ENCODE results near the gene LRRFIP2. TPM values are rescaled to one million over a fixed set of nuclear protein-coding genes. Genes with fewer than 3 reads are reported as not detected.

The LRRFIP2 gene
- total RNA-seq, 1 donor from 2014 or later, result 40.0 TPM

GRCh38 chr3:37039161-37039846 is 135.1 kb downstream of the LRRFIP2 start:
- peaks cover 43% of the 10 kb centered on the region for H3K36me3 Mint-ChIP-seq (ENCODE audit: low read depth, unreplicated experiment)
- H3K27me3 Mint-ChIP-seq (ENCODE audit: unreplicated experiment), result no peaks in the 10 kb centered on the region
- H3K4me3 Mint-ChIP-seq (ENCODE audit: unreplicated experiment), result no peak overlapping the region
- no peak for DNase-seq (ENCODE audit: low spot score)
- TF ChIP-seq, protein P1, sequence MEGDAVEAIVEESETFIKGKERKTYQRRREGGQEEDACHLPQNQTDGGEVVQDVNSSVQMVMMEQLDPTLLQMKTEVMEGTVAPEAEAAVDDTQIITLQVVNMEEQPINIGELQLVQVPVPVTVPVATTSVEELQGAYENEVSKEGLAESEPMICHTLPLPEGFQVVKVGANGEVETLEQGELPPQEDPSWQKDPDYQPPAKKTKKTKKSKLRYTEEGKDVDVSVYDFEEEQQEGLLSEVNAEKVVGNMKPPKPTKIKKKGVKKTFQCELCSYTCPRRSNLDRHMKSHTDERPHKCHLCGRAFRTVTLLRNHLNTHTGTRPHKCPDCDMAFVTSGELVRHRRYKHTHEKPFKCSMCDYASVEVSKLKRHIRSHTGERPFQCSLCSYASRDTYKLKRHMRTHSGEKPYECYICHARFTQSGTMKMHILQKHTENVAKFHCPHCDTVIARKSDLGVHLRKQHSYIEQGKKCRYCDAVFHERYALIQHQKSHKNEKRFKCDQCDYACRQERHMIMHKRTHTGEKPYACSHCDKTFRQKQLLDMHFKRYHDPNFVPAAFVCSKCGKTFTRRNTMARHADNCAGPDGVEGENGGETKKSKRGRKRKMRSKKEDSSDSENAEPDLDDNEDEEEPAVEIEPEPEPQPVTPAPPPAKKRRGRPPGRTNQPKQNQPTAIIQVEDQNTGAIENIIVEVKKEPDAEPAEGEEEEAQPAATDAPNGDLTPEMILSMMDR (IDR thresholded peaks at IDR 0.05; ENCODE audit: unreplicated experiment), result no peak
- no peaks in the 10 kb centered on the region for H3K4me1 Mint-ChIP-seq (ENCODE audit: unreplicated experiment)
- no peaks in the 10 kb centered on the region for H3K9me3 Mint-ChIP-seq (ENCODE audit: unreplicated experiment)
- H3K27ac Mint-ChIP-seq (ENCODE audit: unreplicated experiment), result no peak overlapping the region

DNA sequence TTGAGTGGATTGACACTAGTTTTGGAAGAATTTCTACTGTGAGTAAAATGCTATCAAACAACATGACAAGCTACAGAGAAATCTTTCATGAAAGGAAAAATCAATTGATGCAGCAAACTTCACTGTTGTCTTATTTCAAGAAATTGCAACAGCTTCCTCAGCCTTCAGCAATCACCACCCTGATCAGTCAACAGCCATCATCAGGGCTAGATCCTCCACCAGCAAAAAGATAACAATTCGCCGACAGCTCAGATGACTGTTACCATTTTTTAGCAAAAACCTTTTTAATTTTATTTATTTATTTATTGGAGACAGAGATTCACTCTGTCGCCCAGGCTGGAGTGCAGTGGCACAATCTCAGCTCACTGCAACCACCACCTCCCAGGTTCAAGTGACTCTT is 137.0 kb downstream of the LRRFIP2 start:
- Mint-ChIP-seq H3K27ac (ENCODE audit: unreplicated experiment) (no peak overlapping the region), H3K4me3 (ENCODE audit: unreplicated experiment) (no peak overlapping the region), H3K4me1 (ENCODE audit: unreplicated experiment) (no peaks in the 10 kb centered on the region), H3K9me3 (ENCODE audit: unreplicated experiment) (no peaks in the 10 kb centered on the region), H3K27me3 (ENCODE audit: unreplicated experiment) (no peaks in the 10 kb centered on the region), H3K36me3 (ENCODE audit: low read depth, unreplicated experiment) (peaks cover 54% of the 10 kb centered on the region)
- TF ChIP-seq, protein P1 (IDR thresholded peaks at IDR 0.05; ENCODE audit: unreplicated experiment), result no peak
- DNase-seq (ENCODE audit: low spot score), result no peak

- peaks cover 45% of the 10 kb centered on the region for H3K36me3 Mint-ChIP-seq (ENCODE audit: low read depth, unreplicated experiment)
These were observed 141.4 kb downstream of the LRRFIP2 start for GRCh38 chr3:37032961-37033360.

GRCh38 chr3:37031096-37031682 is 143.2 kb downstream of the LRRFIP2 start:
- TF ChIP-seq, protein P1 (IDR thresholded peaks at IDR 0.05; ENCODE audit: unreplicated experiment), result no peak
- Mint-ChIP-seq H3K9me3 (ENCODE audit: unreplicated experiment) (no peaks in the 10 kb centered on the region), H3K4me3 (ENCODE audit: unreplicated experiment) (no peak overlapping the region), H3K36me3 (ENCODE audit: low read depth, unreplicated experiment) (peaks cover 42% of the 10 kb centered on the region), H3K4me1 (ENCODE audit: unreplicated experiment) (no peaks in the 10 kb centered on the region), H3K27me3 (ENCODE audit: unreplicated experiment) (no peaks in the 10 kb centered on the region), H3K27ac (ENCODE audit: unreplicated experiment) (no peak overlapping the region)
- no peak for DNase-seq (ENCODE audit: low spot score)

More at GRCh38 chr3:37032961-37033360, 141.4 kb downstream of the LRRFIP2 start:
- DNase-seq (ENCODE audit: low spot score), result no peak
- no peaks in the 10 kb centered on the region for H3K27me3 Mint-ChIP-seq (ENCODE audit: unreplicated experiment)
- no peak overlapping the region for H3K27ac Mint-ChIP-seq (ENCODE audit: unreplicated experiment)
- H3K9me3 Mint-ChIP-seq (ENCODE audit: unreplicated experiment), result no peaks in the 10 kb centered on the region
- TF ChIP-seq, protein P1 (IDR thresholded peaks at IDR 0.05; ENCODE audit: unreplicated experiment), result no peak
- H3K4me1 Mint-ChIP-seq (ENCODE audit: unreplicated experiment), result no peaks in the 10 kb centered on the region
- H3K4me3 Mint-ChIP-seq (ENCODE audit: unreplicated experiment), result no peak overlapping the region

DNA sequence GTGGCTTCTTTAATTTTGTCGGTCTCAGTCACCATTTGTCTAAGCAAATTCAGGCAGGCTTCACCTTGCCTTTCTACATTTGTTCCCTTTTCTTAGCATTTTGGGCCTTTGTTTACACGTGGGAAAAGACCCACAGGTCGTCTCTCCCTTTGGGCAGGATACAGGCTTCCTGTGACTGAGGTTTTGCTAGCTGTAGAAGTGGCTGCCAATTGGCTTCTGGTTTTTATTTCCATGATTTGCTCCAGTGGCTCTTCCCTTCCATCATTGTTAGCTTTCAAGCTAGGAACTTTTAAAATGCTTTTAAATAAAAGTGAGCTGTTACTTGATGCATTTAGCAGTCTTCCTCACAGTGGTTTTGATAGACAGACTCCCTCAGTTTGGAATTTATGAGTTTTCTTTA is 143.8 kb downstream of the LRRFIP2 start:
- H3K4me1 Mint-ChIP-seq (ENCODE audit: unreplicated experiment), result no peaks in the 10 kb centered on the region
- H3K36me3 Mint-ChIP-seq (ENCODE audit: low read depth, unreplicated experiment), result peaks cover 40% of the 10 kb centered on the region
- TF ChIP-seq, protein P1 (IDR thresholded peaks at IDR 0.05; ENCODE audit: unreplicated experiment), result no peak
- no peaks in the 10 kb centered on the region for H3K9me3 Mint-ChIP-seq (ENCODE audit: unreplicated experiment)
- no peak for DNase-seq (ENCODE audit: low spot score)
- no peak overlapping the region for H3K27ac Mint-ChIP-seq (ENCODE audit: unreplicated experiment)
- H3K4me3 Mint-ChIP-seq (ENCODE audit: unreplicated experiment), result no peak overlapping the region
- H3K27me3 Mint-ChIP-seq (ENCODE audit: unreplicated experiment), result no peaks in the 10 kb centered on the region
